Inflammatory macrophage treated with lipopolysaccharide for 4 hours (primary cell): ENCODE data around the gene CDR2.
A peak's percentile ranks its signal among the peaks of the same experiment; 100 is the strongest.
"Not testable (repeated sequence)": the region's sequence is repeated elsewhere in the genome, so short reads cannot be mapped to it uniquely, and the experiment has no call there.

Experiments
- DNase-seq: peaks from one replicate; pipeline ENCODE4 v3.0.0-alpha.2; 2020

Gene CDR2

DNA sequence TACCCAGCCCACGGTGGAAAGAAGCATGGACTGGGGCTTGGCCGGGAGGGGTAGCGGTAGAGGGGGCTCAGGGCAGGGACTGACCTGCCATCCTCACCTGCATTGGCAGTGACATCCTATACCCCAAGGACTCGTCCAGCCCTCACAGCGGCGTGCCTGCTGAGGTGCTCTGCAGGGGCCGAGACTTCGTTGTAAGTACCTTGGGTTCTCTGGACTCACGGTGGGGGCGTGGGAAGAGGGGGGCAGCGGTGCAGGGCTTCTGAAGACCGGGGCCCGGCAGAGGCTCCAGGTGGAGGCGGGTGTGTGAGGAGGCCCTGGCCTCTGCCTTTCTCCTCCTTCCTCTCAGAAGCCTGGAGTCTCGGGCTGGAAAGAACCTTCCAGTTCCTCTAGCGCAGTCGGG, 51.7 kb downstream of the CDR2 start:
- DNase-seq, result no peak

DNA sequence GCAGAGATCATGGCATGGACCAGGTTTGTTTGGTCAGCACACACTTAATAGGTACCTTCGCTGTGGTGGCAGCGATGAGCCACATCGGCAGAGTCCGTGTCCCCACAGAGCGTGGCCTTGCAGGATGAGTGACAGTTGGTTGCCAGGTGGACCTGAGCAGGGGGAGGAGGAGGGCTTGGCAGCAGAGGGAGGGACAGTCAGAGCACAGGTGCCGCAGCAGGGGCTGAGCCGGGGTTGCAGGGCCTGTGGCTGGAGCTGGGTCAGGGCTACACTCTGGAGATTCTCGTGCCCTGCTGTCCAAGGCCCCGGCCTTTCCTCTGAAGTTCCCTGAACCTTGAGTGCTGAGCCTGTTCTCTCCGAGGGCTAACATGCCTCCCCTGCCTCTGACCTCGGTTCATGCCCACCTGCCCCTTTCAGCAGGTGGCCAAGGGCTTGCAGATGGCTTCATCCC, 52.4 kb downstream of the CDR2 start:
- DNase-seq, result no peak

DNA sequence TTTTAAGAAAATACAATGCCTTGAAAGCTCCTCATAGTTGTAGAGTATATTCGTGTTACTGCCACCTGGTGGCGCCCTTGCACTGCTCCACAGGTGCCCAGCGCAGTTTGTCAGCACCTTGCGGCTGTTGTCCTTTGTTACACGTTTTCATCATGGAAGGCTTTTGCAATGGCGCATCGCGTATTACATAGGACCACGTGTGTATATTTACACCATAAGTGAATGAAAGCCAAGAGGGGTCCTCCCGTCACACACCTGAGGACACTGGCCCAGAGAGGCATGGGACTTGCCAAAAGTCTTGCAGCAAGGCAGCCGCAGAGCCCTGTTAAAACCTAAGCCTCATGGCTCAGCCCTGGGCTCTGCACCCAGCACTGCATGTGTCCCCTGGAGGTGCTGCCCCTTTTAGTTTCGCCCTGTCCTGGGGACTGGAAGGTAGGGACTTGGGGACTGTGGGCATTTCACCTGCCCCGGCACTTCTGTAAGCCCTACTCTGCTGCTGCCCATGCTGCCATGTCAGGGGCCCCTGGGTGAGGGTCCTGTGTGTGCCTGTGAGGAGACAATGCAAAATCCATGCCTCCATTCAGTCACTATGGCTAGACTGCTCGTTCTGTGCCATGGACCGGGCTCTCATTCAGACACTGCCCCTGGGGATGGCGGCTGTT, 52.9 kb downstream of the CDR2 start:
- DNase-seq, result peak; percentile 63

DNA sequence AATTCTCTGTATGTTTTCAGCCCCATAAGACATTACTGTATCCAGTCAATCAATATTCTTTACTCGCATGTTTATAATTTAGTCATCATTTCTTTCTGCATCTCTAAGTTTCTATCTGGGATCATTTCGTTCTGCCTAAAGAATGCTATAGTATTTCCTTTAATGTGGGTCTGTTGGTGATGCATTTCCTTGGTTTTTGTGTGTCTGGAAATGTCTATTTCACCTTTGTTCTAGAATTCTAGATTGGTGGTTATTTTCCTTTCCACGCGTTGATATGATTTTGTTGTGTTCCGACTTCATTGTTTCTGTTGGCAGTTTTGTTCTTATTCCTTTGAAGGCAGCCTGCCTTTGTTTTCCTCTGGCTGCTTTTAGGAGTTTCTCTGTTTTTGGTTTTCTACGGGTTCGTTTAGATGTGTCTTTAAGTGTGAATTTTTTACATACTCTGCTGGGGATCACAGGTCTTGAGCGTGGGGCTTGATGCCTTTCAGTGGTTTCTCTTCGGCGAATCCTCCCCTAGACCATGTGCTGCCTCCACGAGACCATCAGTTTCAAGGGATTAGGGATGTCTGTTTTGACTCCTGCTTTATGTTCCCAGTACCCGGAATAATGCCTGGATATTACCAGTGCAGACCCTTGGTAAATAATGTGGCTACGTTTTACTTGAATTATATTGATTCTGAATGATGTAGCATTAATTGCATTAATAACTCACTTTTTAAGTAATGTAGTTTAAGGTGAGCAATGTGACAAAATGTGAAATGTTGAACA, 53.7 kb downstream of the CDR2 start:
- no peak for DNase-seq

DNA sequence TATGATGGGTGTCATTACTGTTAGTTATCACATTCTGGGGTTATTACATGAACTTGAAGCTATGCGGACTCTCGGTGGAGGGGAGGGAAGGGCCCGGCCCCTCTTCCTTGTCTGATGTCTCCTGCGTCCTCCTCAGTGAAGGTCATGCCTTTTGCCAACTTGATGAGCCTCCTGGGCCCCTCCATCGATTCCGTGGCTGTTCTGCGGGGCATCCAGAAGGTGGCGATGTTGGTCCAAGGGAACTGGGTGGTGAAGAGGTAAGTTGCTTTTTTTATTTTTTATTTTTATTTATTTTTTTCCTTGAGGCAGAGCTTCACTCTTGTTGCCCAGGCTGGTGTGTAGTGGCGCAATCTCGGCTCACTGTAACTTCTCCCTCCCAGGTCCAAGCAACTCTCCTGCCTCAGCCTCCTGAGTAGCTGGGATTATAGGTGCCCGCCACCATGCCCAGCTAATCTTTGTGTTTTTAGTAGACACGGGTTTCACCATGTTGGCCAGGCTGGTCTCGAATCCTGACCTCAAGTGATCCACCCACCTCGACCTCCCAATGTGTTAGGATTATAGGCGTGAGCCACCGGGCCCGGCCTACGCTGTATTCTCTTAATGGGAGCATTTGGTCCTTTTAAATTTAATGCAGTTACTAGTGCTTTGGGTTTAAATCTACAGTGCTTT, 55.6 kb downstream of the CDR2 start:
- peak; percentile 43 for DNase-seq

DNA sequence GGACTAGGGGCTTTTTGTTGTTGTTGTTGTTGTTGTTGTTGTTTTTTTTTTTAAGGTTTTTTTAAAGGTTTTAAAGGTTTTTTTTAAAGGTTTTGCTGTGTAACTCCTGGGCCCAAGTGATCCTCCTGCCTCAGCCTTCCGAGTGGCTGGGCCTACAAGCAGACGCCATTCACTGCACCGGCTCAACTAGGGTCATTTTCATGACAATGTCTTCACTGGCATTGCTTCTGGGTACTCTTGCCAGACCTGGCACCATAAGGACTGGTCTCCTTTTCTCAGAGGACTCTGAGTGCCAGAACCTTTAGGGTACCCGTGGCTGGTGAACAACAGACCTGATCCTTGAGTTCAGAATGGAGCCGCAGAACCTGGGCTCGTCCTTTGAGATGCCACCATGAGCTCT, 56.8 kb downstream of the CDR2 start:
- DNase-seq, result no peak

DNA sequence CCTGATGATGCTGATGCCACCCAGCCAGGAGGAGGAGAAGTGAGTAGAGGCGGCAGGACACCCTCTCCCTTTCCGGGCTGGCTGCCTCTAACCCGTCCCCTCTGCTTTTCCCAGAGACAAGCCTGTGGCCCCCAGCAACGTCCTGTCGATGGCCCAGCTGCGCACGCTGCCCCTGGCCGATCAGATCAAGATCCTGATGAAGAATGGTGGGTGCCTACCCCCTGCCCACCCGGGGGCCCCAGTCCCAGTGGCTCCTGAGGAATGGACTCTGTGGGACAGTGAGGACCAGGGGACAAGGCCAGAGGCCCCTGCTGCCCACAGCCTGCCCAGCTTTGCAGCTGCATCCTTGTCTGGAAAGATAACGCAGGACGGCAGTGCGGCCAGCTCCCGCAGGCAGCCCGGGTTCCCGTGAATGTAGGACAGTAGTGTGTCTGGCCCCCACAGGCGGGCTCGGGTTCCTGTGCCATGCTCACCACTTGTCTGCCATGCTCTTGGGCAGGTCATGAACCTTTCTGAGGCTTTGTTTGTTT, 57.4 kb downstream of the CDR2 start:
- no peak for DNase-seq

DNA sequence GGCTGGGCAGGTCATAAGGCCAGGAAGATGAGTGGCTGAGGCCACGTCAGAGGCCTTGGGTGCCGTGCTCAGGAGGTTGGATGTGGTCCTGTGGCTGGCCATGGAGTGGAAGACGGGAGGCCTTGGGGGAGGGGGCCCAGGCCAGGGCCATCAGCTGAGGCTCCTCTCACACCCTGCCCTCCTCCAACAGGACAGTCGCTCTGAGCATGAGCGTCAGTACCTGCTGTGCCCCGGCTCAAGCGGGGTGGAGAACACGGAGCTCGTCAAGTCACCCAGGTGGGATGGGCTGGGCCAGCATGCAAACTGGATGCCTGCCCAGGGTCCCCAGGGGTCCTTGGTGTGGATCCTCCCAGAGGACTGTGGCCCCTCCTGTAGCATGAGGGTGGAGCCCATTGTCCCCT, 58.0 kb downstream of the CDR2 start:
- no peak for DNase-seq

DNA sequence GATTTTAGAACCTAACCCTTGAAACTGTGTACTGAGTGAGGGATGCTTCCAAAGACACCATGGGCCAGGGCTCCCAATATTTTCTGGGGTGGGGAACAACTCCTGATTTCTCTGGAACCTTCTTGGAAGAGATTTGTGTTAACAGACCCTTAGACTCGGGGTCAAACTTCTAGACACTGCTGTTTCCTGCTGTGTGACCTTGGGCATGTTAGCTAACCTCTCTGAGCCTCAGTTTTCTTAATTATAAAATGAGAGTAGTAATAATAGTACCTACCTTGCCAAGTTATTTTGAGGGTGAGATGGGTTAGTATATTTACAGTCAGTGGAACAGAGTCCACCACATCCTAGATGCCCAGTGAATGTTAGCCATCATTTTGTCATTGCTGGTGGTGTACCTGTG, 58.4 kb downstream of the CDR2 start:
- DNase-seq, result no peak

DNA sequence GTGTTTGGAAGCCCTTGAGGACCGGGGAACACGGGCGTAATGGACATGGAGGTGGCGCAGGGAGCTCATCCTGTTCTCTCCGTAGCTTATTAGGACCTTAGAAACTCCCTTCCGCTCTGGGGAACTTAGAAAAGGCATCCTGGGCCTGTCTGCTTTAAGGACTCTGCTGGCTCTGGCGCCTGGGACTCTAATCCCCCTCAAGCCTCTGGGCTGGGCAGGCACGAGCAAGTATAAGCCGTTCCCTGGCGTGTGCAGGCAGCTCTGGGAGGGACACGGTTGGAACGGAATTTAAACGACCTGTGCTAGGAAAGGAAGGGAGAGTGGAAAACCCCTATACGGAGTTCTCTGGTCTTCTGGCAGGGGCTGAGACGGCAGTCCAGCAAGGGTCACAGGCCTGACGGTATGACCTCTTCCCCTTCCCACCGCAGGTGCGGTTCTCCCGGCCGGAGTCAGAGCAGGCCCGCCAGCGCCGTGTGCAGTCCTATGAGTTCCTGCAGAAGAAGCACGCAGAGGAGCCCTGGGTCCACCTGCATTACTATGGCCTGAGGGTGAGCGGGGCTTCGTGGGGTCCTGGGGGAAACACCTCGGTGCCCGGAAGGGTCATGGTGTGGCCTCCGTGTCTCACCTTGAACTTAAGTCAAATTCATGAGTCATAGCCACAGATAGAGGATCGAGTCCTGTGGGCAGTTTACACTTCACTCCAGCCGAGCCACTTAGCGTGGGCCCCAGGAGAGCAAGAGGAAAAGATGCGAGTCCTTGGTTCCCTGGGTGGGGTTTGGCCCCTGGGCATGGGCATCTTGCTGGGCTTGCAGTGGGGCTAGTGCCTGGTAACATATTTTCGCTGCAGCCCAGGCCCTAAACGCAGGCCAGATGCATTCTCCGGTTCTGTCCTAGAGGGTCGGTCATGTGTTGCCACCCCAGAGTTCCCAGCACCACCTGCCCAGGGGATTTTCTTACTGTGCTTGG, 59.5 kb downstream of the CDR2 start:
- no peak for DNase-seq

DNA sequence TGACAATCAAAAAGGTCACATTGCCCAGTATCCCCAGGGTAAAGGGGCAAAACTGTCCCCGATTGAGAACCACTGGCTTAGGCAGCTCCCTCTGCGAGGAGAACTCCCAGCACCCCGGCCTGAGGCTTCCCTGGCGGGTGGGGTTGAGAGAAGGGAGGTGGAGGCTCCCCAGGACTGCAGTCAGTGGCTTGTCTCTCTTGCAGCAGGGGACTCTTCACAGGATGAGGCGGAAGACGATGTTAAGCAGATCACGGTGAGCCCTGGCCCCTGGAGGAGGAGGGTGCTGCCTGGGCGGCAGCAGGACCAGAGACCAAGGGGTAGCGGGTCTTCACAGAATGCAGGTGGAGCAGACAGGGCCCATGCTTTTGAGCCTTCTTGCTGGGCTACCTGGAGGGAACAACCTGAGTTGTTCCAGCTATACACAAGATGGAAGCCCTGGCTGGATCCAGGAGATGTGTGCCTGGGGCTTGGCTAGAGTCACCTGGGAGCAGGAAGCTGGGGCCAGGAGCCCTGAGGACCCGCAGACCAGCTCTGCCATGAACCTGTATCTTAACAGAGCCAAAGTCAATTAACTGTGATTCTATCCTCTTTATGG, 60.4 kb downstream of the CDR2 start:
- no peak for DNase-seq

DNA sequence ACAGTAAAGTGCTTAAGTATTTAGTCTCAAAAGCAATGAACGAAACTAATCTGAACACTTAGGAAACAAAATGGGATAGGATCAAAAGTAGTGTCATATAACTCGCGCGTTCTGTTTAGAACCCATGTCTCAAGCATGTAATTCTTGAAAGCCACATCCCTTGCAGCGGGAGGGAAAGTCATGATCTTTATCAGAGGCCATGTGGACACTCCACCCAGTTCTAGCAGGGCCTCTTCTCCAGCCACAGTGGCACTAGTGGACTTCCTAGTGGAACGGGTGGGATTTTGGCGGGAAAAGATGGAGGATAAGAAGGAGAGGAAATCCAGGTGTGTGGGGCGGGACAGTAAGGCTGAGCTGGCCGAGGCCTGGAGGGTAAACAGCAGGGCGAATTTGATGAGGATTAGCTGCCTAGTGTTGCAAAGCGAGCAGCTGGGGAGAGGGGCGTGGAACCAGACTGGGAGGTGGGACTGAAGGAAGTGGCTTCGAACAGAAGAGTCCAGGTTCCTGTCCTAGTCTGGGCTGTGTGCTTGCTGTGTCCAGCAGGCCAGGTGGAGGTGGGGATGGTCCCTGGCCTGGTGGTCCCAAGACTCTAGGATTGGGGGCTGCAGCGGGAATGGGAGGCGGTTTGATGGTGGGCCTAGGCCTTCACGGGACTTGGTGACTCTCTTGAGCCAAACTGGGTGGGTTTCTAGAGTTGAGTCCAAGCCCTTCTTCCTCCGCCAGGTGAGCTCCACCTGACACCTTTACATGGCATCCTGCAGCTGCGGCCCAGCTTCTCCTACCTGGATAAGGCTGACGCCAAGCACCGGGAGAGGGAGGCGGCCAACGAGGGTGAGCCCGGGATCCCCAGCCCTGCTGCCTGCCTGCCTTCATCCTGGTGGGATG, 61.3 kb downstream of the CDR2 start:
- DNase-seq, result no peak

DNA sequence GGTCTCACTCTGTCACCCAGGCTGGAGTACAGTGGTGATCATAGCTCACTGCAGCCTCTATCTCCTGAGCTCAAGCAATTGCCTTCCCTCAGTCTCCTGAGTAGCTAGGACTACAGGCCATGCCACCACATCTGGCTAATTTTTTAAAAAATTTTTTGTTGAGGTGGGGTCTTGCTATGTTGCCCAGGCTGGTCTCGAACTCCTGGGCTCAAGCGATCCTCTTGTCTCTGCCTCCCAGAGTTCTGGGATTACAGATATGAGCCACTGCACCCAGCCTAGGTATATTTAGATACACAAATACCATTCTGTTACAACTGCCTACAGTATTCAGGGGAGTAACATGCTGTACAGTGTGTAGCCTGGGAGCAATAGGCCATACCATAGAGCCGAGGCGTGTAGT, 62.9 kb downstream of the CDR2 start:
- DNase-seq, result no peak

DNA sequence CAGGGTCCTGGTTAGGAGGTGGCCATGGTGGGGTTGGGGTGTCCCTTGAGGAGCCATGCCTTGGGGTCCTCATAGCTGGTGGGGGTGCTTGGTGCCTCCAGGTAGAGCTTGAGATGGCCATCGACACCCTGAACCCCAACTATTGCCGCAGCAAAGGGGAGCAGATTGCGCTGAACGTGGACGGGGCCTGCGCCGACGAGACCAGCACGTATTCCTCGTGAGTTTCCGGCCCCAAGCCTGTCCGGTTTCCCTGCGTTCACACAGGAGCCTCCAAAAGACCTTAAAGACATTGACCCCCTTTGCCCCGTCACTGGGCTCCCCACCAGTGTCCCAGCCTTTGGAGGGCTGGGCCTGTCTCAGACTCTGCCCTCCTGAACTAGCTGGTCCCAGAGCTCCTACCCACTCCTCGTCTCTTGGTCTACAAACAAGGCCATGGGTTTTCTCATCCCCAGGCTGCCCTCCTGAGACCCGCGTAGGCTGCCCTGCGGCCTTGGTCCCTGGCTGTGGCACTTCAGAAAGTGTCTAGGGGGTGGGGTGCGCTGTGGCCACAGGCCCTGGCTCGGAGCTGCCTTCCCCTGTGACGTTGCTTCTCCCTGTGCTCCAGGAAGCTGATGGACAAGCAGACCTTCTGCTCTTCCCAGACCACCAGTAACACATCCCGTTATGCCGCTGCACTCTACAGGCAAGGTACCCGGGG, 65.4 kb downstream of the CDR2 start:
- DNase-seq, result no peak

DNA sequence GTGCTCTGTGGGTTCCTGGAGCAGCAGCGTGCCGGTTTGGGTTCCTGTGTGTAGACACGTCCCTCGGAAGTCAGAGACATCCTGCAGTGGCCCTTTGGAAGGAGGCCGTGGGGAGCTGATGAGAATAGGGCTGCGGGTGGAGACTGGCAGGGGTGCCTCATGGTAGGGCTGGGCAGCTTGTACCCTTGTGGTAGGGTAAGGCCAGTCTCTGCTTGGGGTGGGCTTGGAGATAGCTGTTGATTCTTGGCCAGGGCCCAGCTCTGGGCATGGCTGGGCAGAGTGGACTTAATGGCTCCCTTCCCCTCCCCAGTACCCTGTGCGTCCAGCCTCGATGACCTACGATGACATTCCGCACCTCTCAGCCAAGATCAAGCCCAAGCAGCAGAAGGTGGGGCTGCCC, 66.6 kb downstream of the CDR2 start:
- no peak for DNase-seq

DNA sequence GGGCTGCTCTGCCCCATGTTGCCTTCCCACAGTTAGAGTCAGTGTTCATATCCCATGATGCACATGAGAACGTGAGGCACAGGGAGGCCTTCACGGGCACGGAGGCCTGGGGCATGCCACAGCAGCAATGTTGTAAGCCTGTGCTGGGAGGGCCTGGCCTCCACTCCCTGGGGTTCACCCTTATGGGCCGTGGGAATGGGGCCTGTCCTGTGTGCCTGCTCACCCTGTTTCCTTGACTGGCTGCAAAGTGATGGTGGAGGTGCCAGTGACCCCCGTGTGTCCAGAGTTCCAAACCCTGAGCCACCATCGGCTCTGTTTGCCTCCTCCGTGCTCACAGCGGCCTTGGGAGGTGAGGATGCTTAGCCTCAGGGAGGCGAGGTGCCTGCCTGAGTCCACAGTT, 67.6 kb downstream of the CDR2 start:
- DNase-seq, result no peak

DNA sequence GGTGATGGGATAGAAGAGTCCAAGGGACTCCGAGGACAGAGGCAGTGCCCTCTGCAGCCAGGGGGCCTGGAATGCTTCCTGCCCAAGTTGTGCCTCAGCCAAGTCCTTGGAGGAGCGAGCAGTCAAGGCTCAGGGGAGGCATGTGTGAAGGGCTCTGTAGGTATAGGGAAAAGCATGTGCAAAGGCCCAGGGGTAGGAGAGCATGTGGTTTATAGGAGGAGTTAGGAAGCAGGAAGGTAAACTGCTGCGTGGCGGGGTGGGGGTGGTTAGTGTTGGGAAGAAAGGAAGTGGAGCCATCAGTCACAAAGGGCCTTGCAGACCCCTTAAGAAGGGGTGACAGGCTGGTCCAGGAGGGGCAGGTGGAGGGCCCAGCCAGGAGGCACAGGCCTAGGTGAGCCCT, 70.0 kb downstream of the CDR2 start:
- DNase-seq, result no peak

DNA sequence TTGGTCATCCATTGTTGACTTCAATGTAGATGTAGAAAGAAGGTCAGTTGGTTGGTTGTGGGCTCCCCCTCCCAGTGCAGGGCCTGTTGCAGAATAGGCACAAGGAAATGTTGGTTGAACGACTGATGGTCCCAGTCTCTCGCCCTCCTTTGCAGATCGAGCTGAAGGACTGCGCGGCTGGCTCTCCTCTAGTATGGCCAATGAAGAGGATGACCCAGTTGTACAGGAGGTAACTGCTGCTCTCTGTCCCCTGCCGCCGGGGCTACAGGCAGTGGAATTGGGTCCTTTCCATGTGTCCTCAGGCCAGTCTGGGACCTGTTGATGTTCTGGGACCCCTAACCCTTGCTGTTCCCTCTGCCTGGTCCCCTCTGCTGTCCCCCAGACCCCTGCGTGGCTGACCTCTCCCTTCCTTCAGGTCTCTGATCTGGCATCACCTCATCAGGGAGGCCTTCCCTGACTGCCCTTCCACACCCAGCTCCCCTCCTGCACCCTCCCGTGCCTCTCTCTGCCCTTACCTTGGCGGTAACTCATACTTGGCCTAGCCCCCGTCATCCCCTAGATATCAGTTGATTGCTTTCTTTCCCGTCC, 71.5 kb downstream of the CDR2 start:
- no peak for DNase-seq

DNA sequence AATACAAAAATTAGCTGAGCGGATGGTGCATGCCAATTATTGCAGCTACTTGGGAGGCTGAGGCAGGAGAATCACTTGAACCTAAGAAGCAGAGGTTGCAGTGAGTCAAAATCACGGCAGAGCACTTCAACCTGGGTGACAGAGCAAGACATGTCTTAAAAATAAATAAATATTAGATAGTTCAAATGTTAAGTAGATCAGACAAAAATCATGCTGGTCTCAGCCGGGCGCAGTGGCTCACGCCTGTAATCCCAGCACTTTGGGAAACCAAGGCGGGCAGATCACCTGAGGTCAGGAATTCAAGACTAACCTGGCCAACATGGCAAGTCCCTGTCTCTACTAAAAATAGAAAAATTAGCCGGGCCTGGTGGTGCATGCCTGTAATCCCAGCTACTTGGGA, 73.0 kb downstream of the CDR2 start:
- not testable (repeated sequence) for DNase-seq

DNA sequence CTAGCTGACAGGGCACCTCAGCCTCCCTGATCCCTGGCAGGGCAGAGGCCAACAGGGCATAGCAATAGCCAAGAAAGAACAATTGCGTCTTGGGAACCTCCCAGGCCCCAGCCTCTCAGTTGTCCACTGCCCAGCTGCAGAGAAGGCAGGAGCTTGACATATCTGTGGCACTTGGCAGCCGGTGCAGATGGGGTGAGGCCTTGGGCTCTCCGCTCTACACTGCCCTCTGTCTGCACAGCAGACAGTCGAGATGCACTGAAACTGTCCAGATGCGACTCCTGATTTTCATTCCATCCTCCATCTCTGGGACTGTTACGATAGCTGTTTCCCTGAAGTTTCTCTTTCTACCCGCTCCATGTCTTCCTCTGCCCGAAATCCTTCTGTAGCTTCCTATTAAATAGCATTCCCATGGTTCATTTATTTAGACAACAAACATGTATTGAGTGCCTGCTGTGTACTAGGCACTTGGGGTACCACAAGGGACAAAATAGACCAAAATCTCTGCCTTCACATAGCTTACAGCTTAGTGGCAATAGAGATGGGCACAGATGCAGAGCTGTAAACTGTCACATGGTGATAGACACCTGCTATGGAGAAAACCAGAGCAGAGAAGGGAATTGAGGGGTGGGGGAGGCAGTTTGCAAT, 73.9 kb downstream of the CDR2 start:
- peak; percentile 41 for DNase-seq
